ENCODE measurements around the gene PPP6R1.
"Not testable (repeated sequence)": the region's sequence is repeated elsewhere in the genome, so short reads cannot be mapped to it uniquely, and the experiment has no call there.

Gene PPP6R1

GRCh38 chr19:55241935-55242464, 16.8 kb downstream of the PPP6R1 start:
- no peak for DNase-seq

GRCh38 chr19:55241143-55241934, 17.5 kb downstream of the PPP6R1 start:
- DNase-seq, result no peak

GRCh38 chr19:55240713-55241020, 18.1 kb downstream of the PPP6R1 start:
- no peak for DNase-seq

GRCh38 chr19:55239004-55239403, 19.8 kb downstream of the PPP6R1 start:
- DNase-seq, result no peak

- DNase-seq, result no peak
Measured at GRCh38 chr19:55238030-55238429, 20.8 kb downstream of the PPP6R1 start.

- no peak for DNase-seq
Measured at GRCh38 chr19:55232986-55233385, 25.8 kb downstream of the PPP6R1 start.

- DNase-seq, result no peak
Measured at GRCh38 chr19:55232286-55232602, 26.6 kb downstream of the PPP6R1 start.

GRCh38 chr19:55231391-55232285, 27.2 kb downstream of the PPP6R1 start:
- no peak for DNase-seq

- DNase-seq, result no peak
Measured at GRCh38 chr19:55230780-55231179, 28.0 kb downstream of the PPP6R1 start.

GRCh38 chr19:55230329-55230728, 28.5 kb downstream of the PPP6R1 start:
- no peak for DNase-seq

GRCh38 chr19:55229789-55230182, 29.0 kb downstream of the PPP6R1 start:
- no peak for DNase-seq

- DNase-seq, result no peak
Measured at GRCh38 chr19:55229145-55229788, 29.6 kb downstream of the PPP6R1 start.

- DNase-seq, result no peak
Measured at GRCh38 chr19:55228403-55229031, 30.3 kb downstream of the PPP6R1 start, which contains the start of gene TMEM86B. TSS of gene TMEM86B (minus strand) at chr19:55228763. CDS start at chr19:55228741, 22 bp downstream.

GRCh38 chr19:55228015-55228391, 30.8 kb downstream of the PPP6R1 start:
- no peak for DNase-seq

- DNase-seq, result no peak
Measured at GRCh38 chr19:55227241-55228014, 31.4 kb downstream of the PPP6R1 start.

- DNase-seq, result no peak
Measured at GRCh38 chr19:55226788-55227187, 32.0 kb downstream of the PPP6R1 start.

GRCh38 chr19:55226273-55226672, 32.5 kb downstream of the PPP6R1 start:
- DNase-seq, result no peak

- no peak for DNase-seq
Measured at GRCh38 chr19:55225415-55225958, 33.3 kb downstream of the PPP6R1 start.

- DNase-seq, result not testable (repeated sequence)
Measured at GRCh38 chr19:55224679-55225414, 34.0 kb downstream of the PPP6R1 start.

- no peak for DNase-seq
Measured at GRCh38 chr19:55224038-55224665, 34.7 kb downstream of the PPP6R1 start.
